Measurements from ENCODE around the gene ATP8B4. TPM values are rescaled to one million over a fixed set of nuclear protein-coding genes. Genes with fewer than 3 reads are reported as not detected.
A peak's percentile ranks its signal among the peaks of the same experiment; 100 is the strongest.

The ATP8B4 gene
- total RNA-seq, 1 experiment from 2014 or later, result not detected

- DNase-seq (ENCODE audit: low read depth), result no peak
These were observed 223.4 kb downstream of the ATP8B4 start for GRCh38 chr15:49895347-49896223.

GRCh38 chr15:49890689-49891088, 228.3 kb downstream of the ATP8B4 start:
- DNase-seq (ENCODE audit: low read depth), result no peak

- no peak for DNase-seq (ENCODE audit: low read depth)
These were observed 229.5 kb downstream of the ATP8B4 start for GRCh38 chr15:49889536-49889935.

- DNase-seq (ENCODE audit: low read depth), result no peak
These were observed 230.3 kb downstream of the ATP8B4 start for GRCh38 chr15:49888734-49889133.

- DNase-seq (ENCODE audit: low read depth), result no peak
These were observed 230.7 kb downstream of the ATP8B4 start for GRCh38 chr15:49888323-49888693.

GRCh38 chr15:49887659-49888322, 231.2 kb downstream of the ATP8B4 start:
- no peak for DNase-seq (ENCODE audit: low read depth)

GRCh38 chr15:49883121-49883520, 235.9 kb downstream of the ATP8B4 start:
- no peak for DNase-seq (ENCODE audit: low read depth)

- no peak for DNase-seq (ENCODE audit: low read depth)
These were observed 237.2 kb downstream of the ATP8B4 start for GRCh38 chr15:49881866-49882265.

- no peak for DNase-seq (ENCODE audit: low read depth)
These were observed 237.6 kb downstream of the ATP8B4 start for GRCh38 chr15:49881433-49881832.

GRCh38 chr15:49877873-49878521, 241.0 kb downstream of the ATP8B4 start:
- DNase-seq (ENCODE audit: low read depth), result no peak

- no peak for DNase-seq (ENCODE audit: low read depth)
These were observed 241.7 kb downstream of the ATP8B4 start for GRCh38 chr15:49877117-49877872.

- no peak for DNase-seq (ENCODE audit: low read depth)
These were observed 242.5 kb downstream of the ATP8B4 start for GRCh38 chr15:49876401-49877038.

- DNase-seq (ENCODE audit: low read depth), result no peak
These were observed 243.6 kb downstream of the ATP8B4 start for GRCh38 chr15:49875392-49875791.

GRCh38 chr15:49870472-49870871, 248.6 kb downstream of the ATP8B4 start:
- no peak for DNase-seq (ENCODE audit: low read depth)

- no peak for DNase-seq (ENCODE audit: low read depth)
These were observed 250.7 kb downstream of the ATP8B4 start for GRCh38 chr15:49868348-49868747.

GRCh38 chr15:49865925-49866757, 252.9 kb downstream of the ATP8B4 start:
- peak; percentile 20 for DNase-seq (ENCODE audit: low read depth)

- DNase-seq (ENCODE audit: low read depth), result no peak
These were observed 254.8 kb downstream of the ATP8B4 start for GRCh38 chr15:49864251-49864650.

- DNase-seq (ENCODE audit: low read depth), result no peak
These were observed 255.4 kb downstream of the ATP8B4 start for GRCh38 chr15:49863431-49864224.

GRCh38 chr15:49860101-49860500, 258.9 kb downstream of the ATP8B4 start:
- no peak for DNase-seq (ENCODE audit: low read depth)

Measured in Daoy (cell line).